ENCODE data around the gene PPP2R3C. TPM values are rescaled to one million over a fixed set of nuclear protein-coding genes. Genes with fewer than 3 reads are reported as not detected.

The PPP2R3C gene
- total and polyA plus RNA-seq, 2 experiments from 2014 or later = 35.9 to 43.0 TPM

DNA sequence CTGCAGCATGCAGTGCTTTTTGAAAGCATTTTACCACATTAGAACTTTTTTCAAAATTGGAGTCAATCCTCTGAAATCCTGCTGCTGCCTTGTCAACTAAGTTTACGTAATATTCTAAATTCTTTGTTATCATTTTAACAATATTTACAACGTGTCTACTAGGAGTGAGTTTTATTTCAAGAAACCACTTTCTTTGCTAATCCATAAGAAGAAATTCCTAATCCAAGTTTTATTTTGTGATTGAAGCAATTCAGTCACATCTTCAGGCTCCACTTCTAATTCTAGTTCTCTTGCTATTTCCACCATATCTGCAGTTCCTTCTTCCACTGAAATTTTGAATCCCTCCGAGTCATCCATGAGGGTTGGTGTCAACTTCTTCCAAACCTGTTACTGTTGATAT lies 25.9 kb upstream of the PPP2R3C start (continued):
- TF ChIP-seq, protein P1, sequence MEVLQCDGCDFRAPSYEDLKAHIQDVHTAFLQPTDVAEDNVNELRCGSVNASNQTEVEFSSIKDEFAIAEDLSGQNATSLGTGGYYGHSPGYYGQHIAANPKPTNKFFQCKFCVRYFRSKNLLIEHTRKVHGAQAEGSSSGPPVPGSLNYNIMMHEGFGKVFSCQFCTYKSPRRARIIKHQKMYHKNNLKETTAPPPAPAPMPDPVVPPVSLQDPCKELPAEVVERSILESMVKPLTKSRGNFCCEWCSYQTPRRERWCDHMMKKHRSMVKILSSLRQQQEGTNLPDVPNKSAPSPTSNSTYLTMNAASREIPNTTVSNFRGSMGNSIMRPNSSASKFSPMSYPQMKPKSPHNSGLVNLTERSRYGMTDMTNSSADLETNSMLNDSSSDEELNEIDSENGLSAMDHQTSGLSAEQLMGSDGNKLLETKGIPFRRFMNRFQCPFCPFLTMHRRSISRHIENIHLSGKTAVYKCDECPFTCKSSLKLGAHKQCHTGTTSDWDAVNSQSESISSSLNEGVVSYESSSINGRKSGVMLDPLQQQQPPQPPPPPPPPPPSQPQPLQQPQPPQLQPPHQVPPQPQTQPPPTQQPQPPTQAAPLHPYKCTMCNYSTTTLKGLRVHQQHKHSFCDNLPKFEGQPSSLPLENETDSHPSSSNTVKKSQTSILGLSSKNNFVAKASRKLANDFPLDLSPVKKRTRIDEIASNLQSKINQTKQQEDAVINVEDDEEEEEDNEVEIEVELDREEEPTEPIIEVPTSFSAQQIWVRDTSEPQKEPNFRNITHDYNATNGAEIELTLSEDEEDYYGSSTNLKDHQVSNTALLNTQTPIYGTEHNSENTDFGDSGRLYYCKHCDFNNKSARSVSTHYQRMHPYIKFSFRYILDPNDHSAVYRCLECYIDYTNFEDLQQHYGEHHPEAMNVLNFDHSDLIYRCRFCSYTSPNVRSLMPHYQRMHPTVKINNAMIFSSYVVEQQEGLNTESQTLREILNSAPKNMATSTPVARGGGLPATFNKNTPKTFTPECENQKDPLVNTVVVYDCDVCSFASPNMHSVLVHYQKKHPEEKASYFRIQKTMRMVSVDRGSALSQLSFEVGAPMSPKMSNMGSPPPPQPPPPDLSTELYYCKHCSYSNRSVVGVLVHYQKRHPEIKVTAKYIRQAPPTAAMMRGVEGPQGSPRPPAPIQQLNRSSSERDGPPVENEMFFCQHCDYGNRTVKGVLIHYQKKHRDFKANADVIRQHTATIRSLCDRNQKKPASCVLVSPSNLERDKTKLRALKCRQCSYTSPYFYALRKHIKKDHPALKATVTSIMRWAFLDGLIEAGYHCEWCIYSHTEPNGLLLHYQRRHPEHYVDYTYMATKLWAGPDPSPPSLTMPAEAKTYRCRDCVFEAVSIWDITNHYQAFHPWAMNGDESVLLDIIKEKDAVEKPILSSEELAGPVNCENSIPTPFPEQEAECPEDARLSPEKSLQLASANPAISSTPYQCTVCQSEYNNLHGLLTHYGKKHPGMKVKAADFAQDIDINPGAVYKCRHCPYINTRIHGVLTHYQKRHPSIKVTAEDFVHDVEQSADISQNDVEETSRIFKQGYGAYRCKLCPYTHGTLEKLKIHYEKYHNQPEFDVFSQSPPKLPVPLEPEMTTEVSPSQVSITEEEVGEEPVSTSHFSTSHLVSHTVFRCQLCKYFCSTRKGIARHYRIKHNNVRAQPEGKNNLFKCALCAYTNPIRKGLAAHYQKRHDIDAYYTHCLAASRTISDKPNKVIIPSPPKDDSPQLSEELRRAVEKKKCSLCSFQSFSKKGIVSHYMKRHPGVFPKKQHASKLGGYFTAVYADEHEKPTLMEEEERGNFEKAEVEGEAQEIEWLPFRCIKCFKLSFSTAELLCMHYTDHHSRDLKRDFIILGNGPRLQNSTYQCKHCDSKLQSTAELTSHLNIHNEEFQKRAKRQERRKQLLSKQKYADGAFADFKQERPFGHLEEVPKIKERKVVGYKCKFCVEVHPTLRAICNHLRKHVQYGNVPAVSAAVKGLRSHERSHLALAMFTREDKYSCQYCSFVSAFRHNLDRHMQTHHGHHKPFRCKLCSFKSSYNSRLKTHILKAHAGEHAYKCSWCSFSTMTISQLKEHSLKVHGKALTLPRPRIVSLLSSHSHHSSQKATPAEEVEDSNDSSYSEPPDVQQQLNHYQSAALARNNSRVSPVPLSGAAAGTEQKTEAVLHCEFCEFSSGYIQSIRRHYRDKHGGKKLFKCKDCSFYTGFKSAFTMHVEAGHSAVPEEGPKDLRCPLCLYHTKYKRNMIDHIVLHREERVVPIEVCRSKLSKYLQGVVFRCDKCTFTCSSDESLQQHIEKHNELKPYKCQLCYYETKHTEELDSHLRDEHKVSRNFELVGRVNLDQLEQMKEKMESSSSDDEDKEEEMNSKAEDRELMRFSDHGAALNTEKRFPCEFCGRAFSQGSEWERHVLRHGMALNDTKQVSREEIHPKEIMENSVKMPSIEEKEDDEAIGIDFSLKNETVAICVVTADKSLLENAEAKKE (CRISPR knock-in tag; IDR thresholded peaks at IDR 0.05) = no peak
- TF ChIP-seq STAT1 (IDR thresholded peaks at IDR 0.05; ENCODE audit: unreplicated experiment) (no peak), POLR2AphosphoS5 (IDR thresholded peaks at IDR 0.05; ENCODE audit: low read depth) (no peak), EZH2 (IDR thresholded peaks at IDR 0.05; ENCODE audit: low read depth, unreplicated experiment) (no peak)
- TF ChIP-seq, protein P2, sequence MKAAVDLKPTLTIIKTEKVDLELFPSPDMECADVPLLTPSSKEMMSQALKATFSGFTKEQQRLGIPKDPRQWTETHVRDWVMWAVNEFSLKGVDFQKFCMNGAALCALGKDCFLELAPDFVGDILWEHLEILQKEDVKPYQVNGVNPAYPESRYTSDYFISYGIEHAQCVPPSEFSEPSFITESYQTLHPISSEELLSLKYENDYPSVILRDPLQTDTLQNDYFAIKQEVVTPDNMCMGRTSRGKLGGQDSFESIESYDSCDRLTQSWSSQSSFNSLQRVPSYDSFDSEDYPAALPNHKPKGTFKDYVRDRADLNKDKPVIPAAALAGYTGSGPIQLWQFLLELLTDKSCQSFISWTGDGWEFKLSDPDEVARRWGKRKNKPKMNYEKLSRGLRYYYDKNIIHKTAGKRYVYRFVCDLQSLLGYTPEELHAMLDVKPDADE (IDR thresholded peaks at IDR 0.05) = no peak

DNA sequence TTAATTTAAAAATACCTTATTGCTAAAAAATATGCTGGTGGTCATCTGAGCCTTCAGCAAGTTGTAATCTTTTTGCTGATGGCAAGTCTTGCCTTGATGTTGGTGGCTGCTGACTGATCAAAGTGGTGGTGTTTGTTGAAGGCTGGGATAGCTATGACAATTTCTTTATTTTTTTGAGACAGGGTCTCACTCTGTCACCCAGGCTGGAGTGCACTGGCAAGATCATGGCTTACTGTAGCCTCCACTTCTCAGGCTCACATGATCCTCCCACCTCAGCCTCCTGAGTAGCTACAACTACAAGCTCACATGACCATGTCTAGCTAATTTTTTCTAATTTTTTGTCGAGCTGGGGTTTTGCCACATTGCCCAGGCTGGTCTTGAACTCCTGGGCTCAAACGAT lies 25.4 kb upstream of the PPP2R3C start:
- H3K36me3 Mint-ChIP-seq (ENCODE audit: low read depth) = peaks cover 26% of the 10 kb centered on the region
- TF ChIP-seq ZNF331 (CRISPR knock-in tag; IDR thresholded peaks at IDR 0.05; ENCODE audit: low read depth) (no peak), CREB1 (CRISPR knock-in tag; IDR thresholded peaks at IDR 0.05; ENCODE audit: low read depth) (no peak), EZH2phosphoT487 (IDR thresholded peaks at IDR 0.05; ENCODE audit: unreplicated experiment) (no peak)
- TF ChIP-seq, protein P3, sequence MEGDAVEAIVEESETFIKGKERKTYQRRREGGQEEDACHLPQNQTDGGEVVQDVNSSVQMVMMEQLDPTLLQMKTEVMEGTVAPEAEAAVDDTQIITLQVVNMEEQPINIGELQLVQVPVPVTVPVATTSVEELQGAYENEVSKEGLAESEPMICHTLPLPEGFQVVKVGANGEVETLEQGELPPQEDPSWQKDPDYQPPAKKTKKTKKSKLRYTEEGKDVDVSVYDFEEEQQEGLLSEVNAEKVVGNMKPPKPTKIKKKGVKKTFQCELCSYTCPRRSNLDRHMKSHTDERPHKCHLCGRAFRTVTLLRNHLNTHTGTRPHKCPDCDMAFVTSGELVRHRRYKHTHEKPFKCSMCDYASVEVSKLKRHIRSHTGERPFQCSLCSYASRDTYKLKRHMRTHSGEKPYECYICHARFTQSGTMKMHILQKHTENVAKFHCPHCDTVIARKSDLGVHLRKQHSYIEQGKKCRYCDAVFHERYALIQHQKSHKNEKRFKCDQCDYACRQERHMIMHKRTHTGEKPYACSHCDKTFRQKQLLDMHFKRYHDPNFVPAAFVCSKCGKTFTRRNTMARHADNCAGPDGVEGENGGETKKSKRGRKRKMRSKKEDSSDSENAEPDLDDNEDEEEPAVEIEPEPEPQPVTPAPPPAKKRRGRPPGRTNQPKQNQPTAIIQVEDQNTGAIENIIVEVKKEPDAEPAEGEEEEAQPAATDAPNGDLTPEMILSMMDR (conservative IDR thresholded peaks at IDR 0.05; ENCODE audit: low read depth in 2 of 2) = no peak
- TF ChIP-seq, protein P4, sequence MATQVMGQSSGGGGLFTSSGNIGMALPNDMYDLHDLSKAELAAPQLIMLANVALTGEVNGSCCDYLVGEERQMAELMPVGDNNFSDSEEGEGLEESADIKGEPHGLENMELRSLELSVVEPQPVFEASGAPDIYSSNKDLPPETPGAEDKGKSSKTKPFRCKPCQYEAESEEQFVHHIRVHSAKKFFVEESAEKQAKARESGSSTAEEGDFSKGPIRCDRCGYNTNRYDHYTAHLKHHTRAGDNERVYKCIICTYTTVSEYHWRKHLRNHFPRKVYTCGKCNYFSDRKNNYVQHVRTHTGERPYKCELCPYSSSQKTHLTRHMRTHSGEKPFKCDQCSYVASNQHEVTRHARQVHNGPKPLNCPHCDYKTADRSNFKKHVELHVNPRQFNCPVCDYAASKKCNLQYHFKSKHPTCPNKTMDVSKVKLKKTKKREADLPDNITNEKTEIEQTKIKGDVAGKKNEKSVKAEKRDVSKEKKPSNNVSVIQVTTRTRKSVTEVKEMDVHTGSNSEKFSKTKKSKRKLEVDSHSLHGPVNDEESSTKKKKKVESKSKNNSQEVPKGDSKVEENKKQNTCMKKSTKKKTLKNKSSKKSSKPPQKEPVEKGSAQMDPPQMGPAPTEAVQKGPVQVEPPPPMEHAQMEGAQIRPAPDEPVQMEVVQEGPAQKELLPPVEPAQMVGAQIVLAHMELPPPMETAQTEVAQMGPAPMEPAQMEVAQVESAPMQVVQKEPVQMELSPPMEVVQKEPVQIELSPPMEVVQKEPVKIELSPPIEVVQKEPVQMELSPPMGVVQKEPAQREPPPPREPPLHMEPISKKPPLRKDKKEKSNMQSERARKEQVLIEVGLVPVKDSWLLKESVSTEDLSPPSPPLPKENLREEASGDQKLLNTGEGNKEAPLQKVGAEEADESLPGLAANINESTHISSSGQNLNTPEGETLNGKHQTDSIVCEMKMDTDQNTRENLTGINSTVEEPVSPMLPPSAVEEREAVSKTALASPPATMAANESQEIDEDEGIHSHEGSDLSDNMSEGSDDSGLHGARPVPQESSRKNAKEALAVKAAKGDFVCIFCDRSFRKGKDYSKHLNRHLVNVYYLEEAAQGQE (IDR thresholded peaks at IDR 0.05; ENCODE audit: unreplicated experiment) = no peak

More for the DNA sequence above, 25.4 kb upstream of the PPP2R3C start:
- ATAC-seq (no peak), DNase-seq (ENCODE audit: low spot score) (no peak)
- Histone ChIP-seq H2AFZ (no peak overlapping the region), H3F3A (replicated peaks; ENCODE audit: low read depth) (no peaks in the 10 kb centered on the region), H3K27me3 (ENCODE audit: insufficient read depth) (no peaks in the 10 kb centered on the region), H3K79me2 (replicated peaks; ENCODE audit: insufficient read depth) (peaks cover 17% of the 10 kb centered on the region), H4K20me1 (replicated peaks; ENCODE audit: insufficient read depth) (peaks cover 7% of the 10 kb centered on the region), H3K4me3 (no peak overlapping the region), H3K4me2 (no peak overlapping the region), H3K36me3 (ENCODE audit: insufficient read depth) (no peaks in the 10 kb centered on the region), H3K4me1 (ENCODE audit: insufficient read depth) (no peaks in the 10 kb centered on the region), H3K9me2 (ENCODE audit: insufficient read depth) (no peaks in the 10 kb centered on the region; the same call in 1 of the 2 replicates), H3K27ac (ENCODE audit: low read depth) (no peak overlapping the region)
- H3K9me3 Mint-ChIP-seq = peaks cover 10% of the 10 kb centered on the region
- no peaks in the 10 kb centered on the region for H3K4me1 Mint-ChIP-seq
- H3K27me3 Mint-ChIP-seq (ENCODE audit: insufficient read depth, low read depth, poor library complexity) = peaks cover 2% of the 10 kb centered on the region
- no peak overlapping the region for H3K4me3 Mint-ChIP-seq
- H3K27ac Mint-ChIP-seq = no peak overlapping the region
